Measurements from ENCODE around the gene PALLD.
"Not testable (repeated sequence)": the region's sequence is repeated elsewhere in the genome, so short reads cannot be mapped to it uniquely, and the experiment has no call there.

PALLD gene

DNA sequence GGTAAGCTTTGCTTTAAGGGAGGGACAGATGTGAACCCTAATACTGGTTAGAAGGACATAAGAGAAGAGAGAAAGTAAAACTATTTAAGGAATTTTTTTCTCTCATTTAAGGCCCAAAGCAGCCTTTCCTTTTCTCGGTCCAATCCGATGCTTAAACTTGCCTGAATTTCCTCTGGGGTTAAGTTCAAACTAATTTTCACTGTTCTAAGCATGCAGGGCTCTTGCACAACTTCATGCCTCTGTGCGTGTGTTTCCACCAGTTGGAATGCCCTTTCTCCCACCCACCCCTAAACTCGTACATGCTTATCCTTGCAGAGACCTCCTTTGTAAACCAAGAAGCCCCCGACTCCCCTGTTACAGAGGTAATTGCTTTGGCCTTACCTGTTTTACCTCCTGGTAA lies 308.5 kb downstream of the PALLD start:
- Histone ChIP-seq H3K9ac (no peak overlapping the region), H3K27me3 (no peaks in the 10 kb centered on the region), H3K9me3 (replicated peaks in 1 of 11) (peaks cover 0 to 12% (median 5%) of the 10 kb centered on the region in 11 experiments; a peak in 9 of 22 replicates), H3K4me2 (no peak overlapping the region), H4K20me1 (no peaks in the 10 kb centered on the region), H3K4me1 (peaks cover 0 to 49% (median 25%) of the 10 kb centered on the region in 10 experiments; a peak in 12 of 20 replicates), H3K36me3 (no peaks in the 10 kb centered on the region), H3K27ac (no peak overlapping the region), H3K4me3 (no peak overlapping the region)
- TF ChIP-seq Cebpa-rat (IDR thresholded peaks at IDR 0.05): no peak

DNA sequence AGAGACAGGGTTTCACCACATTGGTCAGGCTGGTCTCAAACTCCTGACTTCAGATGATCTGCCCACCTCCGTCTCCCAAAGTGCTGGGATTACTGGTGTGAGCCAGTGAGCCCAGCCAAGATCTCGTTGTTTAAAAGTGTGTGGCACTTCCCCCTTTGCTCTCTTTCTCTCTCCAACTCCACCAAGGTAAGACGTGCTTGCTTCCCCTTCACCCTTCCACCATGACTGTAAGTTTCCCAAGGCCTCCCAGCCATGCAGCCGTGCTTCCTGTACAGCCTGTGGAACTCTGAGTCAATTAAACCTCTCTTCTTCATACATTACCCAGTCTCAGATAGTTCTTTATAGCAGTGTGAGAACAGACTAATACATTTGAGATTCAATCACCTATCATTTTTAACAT lies 309.4 kb downstream of the PALLD start:
- peaks cover 0 to 40% (median 17%) of the 10 kb centered on the region in 10 experiments; a peak in 11 of 20 replicates for H3K4me1 ChIP-seq
- not testable (repeated sequence) for H3K36me3 ChIP-seq, H3K27me3 ChIP-seq, H4K20me1 ChIP-seq, H3K4me3 ChIP-seq, H3K9ac ChIP-seq
- peak overlapping the region in 2 of 11 experiments; percentile 1 to 14; a peak in 2 of 22 replicates for H3K27ac ChIP-seq
- H3K9me3 ChIP-seq (replicated peaks in 1 of 11): peaks cover 0 to 12% (median 5%) of the 10 kb centered on the region in 11 experiments; a peak in 9 of 22 replicates
- H3K4me2 ChIP-seq: peak overlapping the region in 4 of 11 experiments; percentile 0 to 37 (median 11); a peak in 7 of 22 replicates

GRCh38 chr4:168811207-168811606 lies 314.4 kb downstream of the PALLD start:
- Histone ChIP-seq H3K4me2 (no peak overlapping the region), H3K4me1 (peaks cover 0 to 10% (median 0%) of the 10 kb centered on the region in 10 experiments; a peak in 7 of 20 replicates), H4K20me1 (no peaks in the 10 kb centered on the region), H3K27ac (no peak overlapping the region), H3K4me3 (no peak overlapping the region), H3K9ac (no peak overlapping the region), H3K36me3 (no peaks in the 10 kb centered on the region), H3K27me3 (no peaks in the 10 kb centered on the region), H3K9me3 (replicated peaks in 1 of 11) (no peaks in the 10 kb centered on the region)
- TF ChIP-seq Cebpa-rat (IDR thresholded peaks at IDR 0.05): no peak

DNA sequence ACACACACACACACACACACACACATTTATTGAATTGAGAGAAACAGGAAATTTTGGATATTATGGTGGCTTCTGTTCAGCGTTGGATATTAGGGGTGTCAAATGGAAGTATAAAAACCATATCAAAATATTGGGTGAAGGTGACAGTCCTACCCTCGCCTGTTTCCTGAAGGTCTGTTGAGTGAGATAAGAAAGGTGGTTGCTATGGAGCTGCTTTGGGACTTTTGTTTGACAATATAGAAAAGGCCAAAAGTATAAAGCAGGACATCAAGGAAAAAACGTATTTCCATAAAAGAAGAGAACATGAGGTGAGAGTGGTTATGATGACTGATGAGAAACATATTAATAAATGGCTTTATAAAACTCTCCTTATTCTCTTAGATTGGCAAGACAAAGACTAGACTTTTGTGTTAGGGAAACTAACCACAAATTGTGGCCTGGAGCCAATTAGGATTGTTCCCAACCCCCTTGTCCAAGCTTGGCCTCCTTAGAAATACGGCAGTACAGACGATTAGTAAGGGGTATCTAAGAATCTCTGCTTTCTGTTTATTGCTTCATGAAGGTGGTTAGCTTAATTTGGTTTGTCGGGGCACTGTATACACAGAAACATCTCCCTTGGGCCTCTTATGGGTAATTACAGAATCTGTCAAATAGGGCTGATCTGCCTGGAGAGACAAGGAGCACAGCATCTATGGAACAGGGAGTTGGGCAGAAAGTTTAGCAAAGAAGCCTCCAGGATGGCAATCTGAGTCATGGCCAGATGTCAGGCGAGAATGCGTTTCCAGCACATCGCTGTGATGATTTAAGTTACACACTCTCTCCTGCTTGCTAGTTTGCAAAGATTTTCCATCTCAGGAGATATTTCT lies 315.2 kb downstream of the PALLD start:
- no peak for TF ChIP-seq Cebpa-rat (IDR thresholded peaks at IDR 0.05)
- peaks cover 0 to 9% (median 1%) of the 10 kb centered on the region in 10 experiments; a peak in 8 of 20 replicates for H3K4me1 ChIP-seq

GRCh38 chr4:168812806-168813205 lies 316.0 kb downstream of the PALLD start:
- H3K27ac ChIP-seq: no peak overlapping the region
- H3K9ac ChIP-seq: no peak overlapping the region
- no peak overlapping the region for H3K4me3 ChIP-seq
- no peaks in the 10 kb centered on the region for H3K9me3 ChIP-seq (replicated peaks in 1 of 11)
- peaks cover 0 to 11% (median 3%) of the 10 kb centered on the region in 11 experiments; a peak in 5 of 22 replicates for H3K27me3 ChIP-seq
- TF ChIP-seq Cebpa-rat (IDR thresholded peaks at IDR 0.05): no peak
- peaks cover 0 to 15% (median 2%) of the 10 kb centered on the region in 10 experiments; a peak in 7 of 20 replicates for H3K4me1 ChIP-seq
- no peak overlapping the region for H3K4me2 ChIP-seq
- H4K20me1 ChIP-seq: no peaks in the 10 kb centered on the region
- no peaks in the 10 kb centered on the region for H3K36me3 ChIP-seq

More for the DNA sequence above, 315.2 kb downstream of the PALLD start:
- Histone ChIP-seq H3K9ac (no peak overlapping the region), H3K9me3 (replicated peaks in 1 of 11) (no peaks in the 10 kb centered on the region), H3K4me2 (no peak overlapping the region), H3K36me3 (no peaks in the 10 kb centered on the region), H4K20me1 (no peaks in the 10 kb centered on the region), H3K27ac (no peak overlapping the region), H3K27me3 (peaks cover 0 to 3% (median 0%) of the 10 kb centered on the region in 11 experiments; a peak in 4 of 22 replicates), H3K4me3 (no peak overlapping the region)

- H3K9ac ChIP-seq: no peak overlapping the region
- H4K20me1 ChIP-seq: no peaks in the 10 kb centered on the region
- H3K27ac ChIP-seq: no peak overlapping the region
- H3K36me3 ChIP-seq: no peaks in the 10 kb centered on the region
- no peak overlapping the region for H3K4me2 ChIP-seq
- TF ChIP-seq Cebpa-rat (IDR thresholded peaks at IDR 0.05): no peak
- peaks cover 0 to 16% (median 2%) of the 10 kb centered on the region in 10 experiments; a peak in 7 of 20 replicates for H3K4me1 ChIP-seq
- H3K27me3 ChIP-seq: peaks cover 0 to 12% (median 4%) of the 10 kb centered on the region in 11 experiments; a peak in 5 of 22 replicates
- no peak overlapping the region for H3K4me3 ChIP-seq
- no peaks in the 10 kb centered on the region for H3K9me3 ChIP-seq (replicated peaks in 1 of 11)
These were observed 317.0 kb downstream of the PALLD start for GRCh38 chr4:168813890-168814289.

DNA sequence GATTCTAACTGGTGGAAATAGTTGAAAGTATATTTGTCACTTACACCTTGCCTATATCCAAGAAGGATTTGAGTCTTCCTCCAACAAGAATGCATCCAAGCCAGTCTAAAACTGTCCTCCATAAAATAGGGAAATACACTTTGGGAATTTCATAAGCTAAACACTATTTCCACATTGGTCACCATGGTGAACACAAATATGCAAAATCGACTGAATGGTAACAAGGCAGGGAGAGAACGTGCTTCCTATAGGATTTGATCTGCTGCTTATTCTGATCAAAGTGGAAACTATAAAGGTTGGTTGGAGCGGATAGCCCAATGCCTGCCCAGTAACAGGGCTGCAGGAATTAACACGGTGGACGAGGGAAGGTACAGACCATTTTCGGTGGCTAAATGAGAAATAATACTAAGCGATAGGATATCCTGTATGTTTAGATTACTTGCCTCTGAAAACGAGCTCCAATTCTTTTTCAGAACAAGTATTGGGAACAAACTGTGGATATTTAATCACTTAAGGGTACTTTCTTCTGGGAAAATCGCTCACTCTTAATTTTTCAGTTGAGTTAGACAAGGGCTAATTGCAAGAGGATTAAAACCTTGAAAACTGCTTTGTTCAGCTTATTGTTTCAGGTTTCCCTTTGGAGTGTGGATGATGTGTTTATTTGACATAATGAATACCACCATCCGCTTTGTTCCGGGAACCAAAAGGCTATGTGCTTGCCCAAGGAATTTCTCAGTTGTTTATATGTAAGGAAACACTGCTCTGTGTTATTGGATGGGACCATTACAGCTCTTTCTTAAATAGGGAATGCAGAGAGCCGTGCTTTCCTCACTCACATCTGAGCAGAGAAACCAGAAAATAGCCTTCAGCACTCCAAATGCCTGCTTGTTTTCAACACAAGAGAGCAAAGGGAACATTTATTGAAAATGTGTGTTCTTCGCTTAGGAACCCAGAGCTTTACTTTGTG lies 318.8 kb downstream of the PALLD start:
- H3K27ac ChIP-seq: no peak overlapping the region
- no peaks in the 10 kb centered on the region for H3K9me3 ChIP-seq (replicated peaks in 1 of 11)
- no peak overlapping the region for H3K4me2 ChIP-seq
- no peaks in the 10 kb centered on the region for H3K36me3 ChIP-seq
- H4K20me1 ChIP-seq: no peaks in the 10 kb centered on the region
- H3K4me3 ChIP-seq: no peak overlapping the region
- H3K27me3 ChIP-seq: peaks cover 0 to 12% (median 4%) of the 10 kb centered on the region in 11 experiments; a peak in 5 of 22 replicates
- no peak for TF ChIP-seq Cebpa-rat (IDR thresholded peaks at IDR 0.05)
- peaks cover 0 to 22% (median 3%) of the 10 kb centered on the region in 10 experiments; a peak in 7 of 20 replicates for H3K4me1 ChIP-seq
- H3K9ac ChIP-seq: no peak overlapping the region

- Histone ChIP-seq H3K27ac (peak overlapping the region in 1 of 11 experiments; percentile 31; a peak in 1 of 22 replicates), H3K4me2 (peak overlapping the region in 6 of 11 experiments; percentile 39 to 75 (median 50); a peak in 11 of 22 replicates), H3K36me3 (no peaks in the 10 kb centered on the region)
These were observed 320.5 kb downstream of the PALLD start for GRCh38 chr4:168817370-168817769.

More at GRCh38 chr4:168817370-168817769, 320.5 kb downstream of the PALLD start:
- Histone ChIP-seq H3K4me1 (peaks cover 0 to 22% (median 3%) of the 10 kb centered on the region in 10 experiments; a peak in 7 of 20 replicates), H3K9me3 (replicated peaks in 1 of 11) (no peaks in the 10 kb centered on the region), H4K20me1 (no peaks in the 10 kb centered on the region), H3K27me3 (peaks cover 0 to 12% (median 4%) of the 10 kb centered on the region in 11 experiments; a peak in 5 of 22 replicates), H3K9ac (no peak overlapping the region), H3K4me3 (no peak overlapping the region)
- TF ChIP-seq Cebpa-rat (IDR thresholded peaks at IDR 0.05): no peak

All from BLaER1 treated with 17β-estradiol and CSF1 and Interleukin-3, amounts not matched to agents 10 nM and 100 nM (cell line).